ENCODE results near the gene COG8. TPM values are rescaled to one million over a fixed set of nuclear protein-coding genes. Genes with fewer than 3 reads are reported as not detected.
A peak's percentile ranks its signal among the peaks of the same experiment; 100 is the strongest.
"Not testable (repeated sequence)": the region's sequence is repeated elsewhere in the genome, so short reads cannot be mapped to it uniquely, and the experiment has no call there.

Gene COG8
- total and polyA plus RNA-seq, 2 experiments from 2014 or later: 21.4 to 79.9 TPM

DNA sequence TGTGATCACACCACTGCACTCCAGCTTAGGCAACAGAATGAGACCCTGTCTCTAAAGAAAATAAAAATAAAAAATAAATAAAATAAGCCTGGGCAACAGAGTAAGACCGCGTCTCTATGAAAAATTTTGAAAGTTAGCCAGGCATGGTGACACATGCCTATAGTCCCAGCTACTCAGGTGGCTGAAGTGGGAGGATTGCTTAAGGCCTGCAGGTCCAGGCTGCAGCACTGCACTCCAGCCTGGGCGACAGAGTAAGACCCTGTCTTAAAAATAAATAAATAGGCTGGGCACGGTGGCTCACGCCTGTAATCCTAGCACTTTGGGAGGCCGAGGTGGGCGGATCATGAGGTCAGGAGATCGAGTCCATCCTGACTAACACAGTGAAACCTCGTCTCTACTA, 47.7 kb downstream of the COG8 start:
- H3K27ac Mint-ChIP-seq; H3K79me2 ChIP-seq (replicated peaks; ENCODE audit: insufficient read depth); H3K4me1 Mint-ChIP-seq; H3K9me3 Mint-ChIP-seq; DNase-seq (ENCODE audit: low spot score); H3K4me1 ChIP-seq (ENCODE audit: insufficient read depth); H3F3A ChIP-seq (replicated peaks; ENCODE audit: low read depth); H3K4me3 Mint-ChIP-seq; H3K36me3 ChIP-seq (ENCODE audit: insufficient read depth); H3K27me3 Mint-ChIP-seq (ENCODE audit: insufficient read depth, low read depth, poor library complexity); H3K4me3 ChIP-seq; H2AFZ ChIP-seq; H3K9me2 ChIP-seq (ENCODE audit: insufficient read depth); H3K36me3 Mint-ChIP-seq (ENCODE audit: low read depth); H3K27ac ChIP-seq (ENCODE audit: low read depth); H4K20me1 ChIP-seq (replicated peaks; ENCODE audit: insufficient read depth); H3K27me3 ChIP-seq (ENCODE audit: insufficient read depth); H3K4me2 ChIP-seq; ATAC-seq: not testable (repeated sequence)

DNA sequence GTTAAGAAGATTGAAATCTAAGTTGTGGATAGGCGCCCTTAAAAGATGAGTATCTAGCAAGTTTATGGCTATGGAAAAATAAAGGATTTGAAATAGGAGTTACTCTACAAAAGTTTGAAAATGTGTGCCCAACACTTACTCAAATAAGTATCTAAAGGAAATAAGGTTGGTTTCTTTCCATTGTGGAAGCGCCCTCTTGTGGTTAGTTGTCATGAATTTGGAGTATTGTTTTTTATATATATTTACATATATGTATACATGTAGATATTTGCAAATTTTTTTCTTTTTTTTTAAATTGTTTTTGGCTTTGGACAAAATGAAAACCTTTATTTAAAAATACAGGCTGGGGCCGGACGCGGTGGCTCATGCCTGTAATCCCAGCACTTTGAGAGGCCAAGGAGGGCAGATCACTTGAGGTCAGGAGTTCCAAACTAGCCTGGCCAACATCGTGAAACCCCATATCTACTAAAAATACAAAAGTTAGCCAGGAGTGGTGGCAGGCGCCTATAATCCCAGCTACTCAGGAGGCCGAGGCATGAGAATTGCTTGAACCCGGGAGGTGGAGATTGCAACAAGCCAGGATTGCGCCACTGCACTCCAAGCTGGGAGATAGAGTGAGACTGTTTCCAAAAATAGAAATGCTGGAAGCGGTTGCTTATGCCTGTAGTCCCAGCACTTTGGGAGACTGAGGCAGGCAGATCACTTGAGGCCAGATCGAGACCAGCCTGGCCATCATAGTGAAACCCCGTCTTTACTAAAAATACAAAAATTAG, 52.2 kb downstream of the COG8 start:
- H3K79me2 ChIP-seq (replicated peaks; ENCODE audit: insufficient read depth): no peaks in the 10 kb centered on the region
- H3K36me3 ChIP-seq (ENCODE audit: insufficient read depth): no peaks in the 10 kb centered on the region
- Mint-ChIP-seq H3K27ac (no peak overlapping the region), H3K27me3 (ENCODE audit: insufficient read depth, low read depth, poor library complexity) (peaks cover 2% of the 10 kb centered on the region), H3K4me3 (no peak overlapping the region), H3K36me3 (ENCODE audit: low read depth) (no peaks in the 10 kb centered on the region), H3K4me1 (no peaks in the 10 kb centered on the region), H3K9me3 (no peaks in the 10 kb centered on the region)
- 0 out of 2 replicates have a peak overlapping the region, but pooled peaks have one; percentile 78 for H3K27ac ChIP-seq (ENCODE audit: low read depth)
- H3K27me3 ChIP-seq (ENCODE audit: insufficient read depth): no peaks in the 10 kb centered on the region
- H3K4me1 ChIP-seq (ENCODE audit: insufficient read depth): no peaks in the 10 kb centered on the region
- ATAC-seq (no peak), DNase-seq (ENCODE audit: low spot score) (peak; percentile 76)
- no peaks in the 10 kb centered on the region for H3K9me2 ChIP-seq (ENCODE audit: insufficient read depth)
- 0 out of 2 replicates have a peak, but pooled peaks cover 8% of the 10 kb centered on the region for H3F3A ChIP-seq (replicated peaks; ENCODE audit: low read depth)
- TF ChIP-seq EZH2phosphoT487 (IDR thresholded peaks at IDR 0.05; ENCODE audit: unreplicated experiment): no peak
- TF ChIP-seq, protein P1, sequence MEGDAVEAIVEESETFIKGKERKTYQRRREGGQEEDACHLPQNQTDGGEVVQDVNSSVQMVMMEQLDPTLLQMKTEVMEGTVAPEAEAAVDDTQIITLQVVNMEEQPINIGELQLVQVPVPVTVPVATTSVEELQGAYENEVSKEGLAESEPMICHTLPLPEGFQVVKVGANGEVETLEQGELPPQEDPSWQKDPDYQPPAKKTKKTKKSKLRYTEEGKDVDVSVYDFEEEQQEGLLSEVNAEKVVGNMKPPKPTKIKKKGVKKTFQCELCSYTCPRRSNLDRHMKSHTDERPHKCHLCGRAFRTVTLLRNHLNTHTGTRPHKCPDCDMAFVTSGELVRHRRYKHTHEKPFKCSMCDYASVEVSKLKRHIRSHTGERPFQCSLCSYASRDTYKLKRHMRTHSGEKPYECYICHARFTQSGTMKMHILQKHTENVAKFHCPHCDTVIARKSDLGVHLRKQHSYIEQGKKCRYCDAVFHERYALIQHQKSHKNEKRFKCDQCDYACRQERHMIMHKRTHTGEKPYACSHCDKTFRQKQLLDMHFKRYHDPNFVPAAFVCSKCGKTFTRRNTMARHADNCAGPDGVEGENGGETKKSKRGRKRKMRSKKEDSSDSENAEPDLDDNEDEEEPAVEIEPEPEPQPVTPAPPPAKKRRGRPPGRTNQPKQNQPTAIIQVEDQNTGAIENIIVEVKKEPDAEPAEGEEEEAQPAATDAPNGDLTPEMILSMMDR (conservative IDR thresholded peaks at IDR 0.05; ENCODE audit: low read depth in 2 of 2): peak; percentile 51 to 70; a peak in 3 of 4 replicates
- no peak for TF ChIP-seq STAT1 (IDR thresholded peaks at IDR 0.05; ENCODE audit: unreplicated experiment)
- TF ChIP-seq CREB1 (CRISPR knock-in tag; IDR thresholded peaks at IDR 0.05; ENCODE audit: low read depth): no peak
- no peak overlapping the region for H3K4me2 ChIP-seq
- no peak overlapping the region for H2AFZ ChIP-seq
- H4K20me1 ChIP-seq (replicated peaks; ENCODE audit: insufficient read depth): peaks cover 6% of the 10 kb centered on the region; the same call in 1 of the 2 replicates
- H3K4me3 ChIP-seq: no peak overlapping the region

DNA sequence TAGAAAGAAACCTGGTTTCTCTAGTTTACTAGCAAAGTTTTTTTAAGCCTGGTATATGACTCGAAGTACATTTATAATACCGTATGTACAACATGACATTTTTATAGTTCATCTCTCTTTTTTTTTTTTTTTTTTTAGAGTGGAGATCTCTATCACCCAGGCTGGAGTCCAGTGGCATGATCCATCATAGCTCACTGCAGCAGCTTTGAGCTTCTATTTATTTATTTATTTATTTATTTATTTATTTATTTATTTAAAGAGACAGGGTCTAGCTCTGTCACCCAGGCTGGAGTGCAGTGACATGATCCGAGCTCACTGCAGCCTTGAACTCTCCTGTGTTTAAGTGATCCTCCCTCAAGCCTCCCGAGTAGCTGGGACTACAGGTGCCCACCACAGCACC, 54.1 kb downstream of the COG8 start:
- Mint-ChIP-seq H3K27me3 (ENCODE audit: insufficient read depth, low read depth, poor library complexity) (peaks cover 2% of the 10 kb centered on the region), H3K36me3 (ENCODE audit: low read depth) (peaks cover 7% of the 10 kb centered on the region; the same call in 1 of the 3 replicates), H3K4me3 (no peak overlapping the region), H3K4me1 (no peaks in the 10 kb centered on the region), H3K9me3 (no peaks in the 10 kb centered on the region), H3K27ac (no peak overlapping the region)
- Histone ChIP-seq H4K20me1 (replicated peaks; ENCODE audit: insufficient read depth) (peaks cover 6% of the 10 kb centered on the region; the same call in 1 of the 2 replicates), H3K4me3 (no peak overlapping the region), H3K36me3 (ENCODE audit: insufficient read depth) (no peaks in the 10 kb centered on the region), H3K9me2 (ENCODE audit: insufficient read depth) (no peaks in the 10 kb centered on the region), H3K27me3 (ENCODE audit: insufficient read depth) (no peaks in the 10 kb centered on the region), H3F3A (replicated peaks; ENCODE audit: low read depth) (0 out of 2 replicates have a peak, but pooled peaks cover 8% of the 10 kb centered on the region), H3K4me2 (no peak overlapping the region), H3K79me2 (replicated peaks; ENCODE audit: insufficient read depth) (no peaks in the 10 kb centered on the region), H2AFZ (no peak overlapping the region), H3K27ac (ENCODE audit: low read depth) (no peak overlapping the region), H3K4me1 (ENCODE audit: insufficient read depth) (no peaks in the 10 kb centered on the region)
- no peak for ATAC-seq
- TF ChIP-seq EZH2 (IDR thresholded peaks at IDR 0.05; ENCODE audit: low read depth, unreplicated experiment) (no peak), NANOG (IDR thresholded peaks at IDR 0.05; ENCODE audit: borderline replicate concordance) (no peak), ZNF114 (CRISPR knock-in tag; IDR thresholded peaks at IDR 0.05) (no peak), ZNF331 (CRISPR knock-in tag; IDR thresholded peaks at IDR 0.05; ENCODE audit: low read depth) (no peak), EZH2phosphoT487 (IDR thresholded peaks at IDR 0.05; ENCODE audit: unreplicated experiment) (no peak), JUNB (IDR thresholded peaks at IDR 0.05; ENCODE audit: unreplicated experiment) (no peak)
- TF ChIP-seq, protein P2, sequence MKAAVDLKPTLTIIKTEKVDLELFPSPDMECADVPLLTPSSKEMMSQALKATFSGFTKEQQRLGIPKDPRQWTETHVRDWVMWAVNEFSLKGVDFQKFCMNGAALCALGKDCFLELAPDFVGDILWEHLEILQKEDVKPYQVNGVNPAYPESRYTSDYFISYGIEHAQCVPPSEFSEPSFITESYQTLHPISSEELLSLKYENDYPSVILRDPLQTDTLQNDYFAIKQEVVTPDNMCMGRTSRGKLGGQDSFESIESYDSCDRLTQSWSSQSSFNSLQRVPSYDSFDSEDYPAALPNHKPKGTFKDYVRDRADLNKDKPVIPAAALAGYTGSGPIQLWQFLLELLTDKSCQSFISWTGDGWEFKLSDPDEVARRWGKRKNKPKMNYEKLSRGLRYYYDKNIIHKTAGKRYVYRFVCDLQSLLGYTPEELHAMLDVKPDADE (IDR thresholded peaks at IDR 0.05): no peak
- TF ChIP-seq, protein P3, sequence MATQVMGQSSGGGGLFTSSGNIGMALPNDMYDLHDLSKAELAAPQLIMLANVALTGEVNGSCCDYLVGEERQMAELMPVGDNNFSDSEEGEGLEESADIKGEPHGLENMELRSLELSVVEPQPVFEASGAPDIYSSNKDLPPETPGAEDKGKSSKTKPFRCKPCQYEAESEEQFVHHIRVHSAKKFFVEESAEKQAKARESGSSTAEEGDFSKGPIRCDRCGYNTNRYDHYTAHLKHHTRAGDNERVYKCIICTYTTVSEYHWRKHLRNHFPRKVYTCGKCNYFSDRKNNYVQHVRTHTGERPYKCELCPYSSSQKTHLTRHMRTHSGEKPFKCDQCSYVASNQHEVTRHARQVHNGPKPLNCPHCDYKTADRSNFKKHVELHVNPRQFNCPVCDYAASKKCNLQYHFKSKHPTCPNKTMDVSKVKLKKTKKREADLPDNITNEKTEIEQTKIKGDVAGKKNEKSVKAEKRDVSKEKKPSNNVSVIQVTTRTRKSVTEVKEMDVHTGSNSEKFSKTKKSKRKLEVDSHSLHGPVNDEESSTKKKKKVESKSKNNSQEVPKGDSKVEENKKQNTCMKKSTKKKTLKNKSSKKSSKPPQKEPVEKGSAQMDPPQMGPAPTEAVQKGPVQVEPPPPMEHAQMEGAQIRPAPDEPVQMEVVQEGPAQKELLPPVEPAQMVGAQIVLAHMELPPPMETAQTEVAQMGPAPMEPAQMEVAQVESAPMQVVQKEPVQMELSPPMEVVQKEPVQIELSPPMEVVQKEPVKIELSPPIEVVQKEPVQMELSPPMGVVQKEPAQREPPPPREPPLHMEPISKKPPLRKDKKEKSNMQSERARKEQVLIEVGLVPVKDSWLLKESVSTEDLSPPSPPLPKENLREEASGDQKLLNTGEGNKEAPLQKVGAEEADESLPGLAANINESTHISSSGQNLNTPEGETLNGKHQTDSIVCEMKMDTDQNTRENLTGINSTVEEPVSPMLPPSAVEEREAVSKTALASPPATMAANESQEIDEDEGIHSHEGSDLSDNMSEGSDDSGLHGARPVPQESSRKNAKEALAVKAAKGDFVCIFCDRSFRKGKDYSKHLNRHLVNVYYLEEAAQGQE (IDR thresholded peaks at IDR 0.05; ENCODE audit: unreplicated experiment): no peak
- no peak for DNase-seq (ENCODE audit: low spot score)

All from GM23338 (cell line).